H9 (cell line): ENCODE data around the gene AKR1D1. TPM values are rescaled to one million over a fixed set of nuclear protein-coding genes. Genes with fewer than 3 reads are reported as not detected.

ENCODE experiments used
- DNase-seq: peaks from one replicate; pipeline ENCODE4 v3.0.0-alpha.2; 2017
- H2AFZ ChIP-seq: one replicate; pipeline ENCODE4 v1.6.1; 2013; ENCODE audit warnings: mild to moderate bottlenecking, low read length, control low read depth, moderate library complexity
- H2AK5ac ChIP-seq: 2 replicates; pipeline ENCODE4 v1.6.1; 2013; ENCODE audit warnings: low read length, control low read depth, mixed read lengths; ENCODE audit not compliant: insufficient read length
- H2BK120ac ChIP-seq: one replicate; pipeline ENCODE4 v1.6.1; 2013; ENCODE audit warnings: low read depth, mild to moderate bottlenecking, low read length, control low read depth, inconsistent platforms; ENCODE audit not compliant: poor library complexity, severe bottlenecking
- H2BK12ac ChIP-seq: 2 replicates; pipeline ENCODE4 v1.6.1; 2013; ENCODE audit warnings: low read length, control low read depth, mixed read lengths, low read depth; ENCODE audit not compliant: insufficient read length
- H2BK15ac ChIP-seq: 2 replicates; pipeline ENCODE4 v1.6.1; 2013; ENCODE audit warnings: low read depth, low read length, control low read depth
- H2BK20ac ChIP-seq: one replicate; pipeline ENCODE4 v1.6.1; 2013; ENCODE audit warnings: low read depth, mild to moderate bottlenecking, low read length, control low read depth, inconsistent platforms; ENCODE audit not compliant: poor library complexity, severe bottlenecking
- H2BK5ac ChIP-seq: 2 replicates; pipeline ENCODE4 v1.6.1; 2013; ENCODE audit warnings: low read length, control low read depth, mixed read lengths; ENCODE audit not compliant: insufficient read length
- H3K14ac ChIP-seq: 2 replicates; pipeline ENCODE4 v1.6.1; 2013; ENCODE audit warnings: low read length, control low read depth; ENCODE audit not compliant: insufficient read depth
- H3K18ac ChIP-seq: 2 replicates; pipeline ENCODE4 v1.6.1; 2013; ENCODE audit warnings: low read depth, mild to moderate bottlenecking, mixed read lengths, low read length, control low read depth; ENCODE audit not compliant: insufficient read length
- H3K23ac ChIP-seq: 2 replicates; pipeline ENCODE4 v1.6.1; 2013; ENCODE audit warnings: low read length, control low read depth, mixed read lengths, low read depth; ENCODE audit not compliant: insufficient read length
- H3K23me2 ChIP-seq: 2 replicates; pipeline ENCODE4 v1.6.1; 2013; ENCODE audit warnings: low read depth, mild to moderate bottlenecking, mixed read lengths, low read length, control low read depth; ENCODE audit not compliant: insufficient read length, poor library complexity, severe bottlenecking
- H3K27ac ChIP-seq: 2 replicates; pipeline ENCODE4 v1.5.1; 2013; ENCODE audit warnings: low read length, control low read depth, mixed read lengths, low read depth; ENCODE audit not compliant: insufficient read length
- H3K27me3 ChIP-seq: 2 replicates; pipeline ENCODE4 v1.6.1; 2013; ENCODE audit warnings: low read length, control low read depth, inconsistent platforms; ENCODE audit not compliant: insufficient read depth
- H3K4ac ChIP-seq: 2 replicates; pipeline ENCODE4 v1.6.1; 2013; ENCODE audit warnings: low read depth, mild to moderate bottlenecking, control low read depth, inconsistent platforms, low read length, moderate library complexity
- H3K4me1 ChIP-seq: 2 replicates; pipeline ENCODE4 v1.6.1; 2013; ENCODE audit warnings: low read length, control low read depth, inconsistent platforms; ENCODE audit not compliant: insufficient read depth
- H3K4me2 ChIP-seq: 2 replicates; pipeline ENCODE4 v1.6.1; 2013; ENCODE audit warnings: low read length, control low read depth, mixed read lengths; ENCODE audit not compliant: insufficient read length, insufficient read depth
- H3K56ac ChIP-seq: 2 replicates; pipeline ENCODE4 v1.6.1; 2013; ENCODE audit warnings: low read depth, mild to moderate bottlenecking, mixed read lengths, low read length, control low read depth; ENCODE audit not compliant: insufficient read length
- H3K79me1 ChIP-seq: 2 replicates; pipeline ENCODE4 v1.6.1; 2013; ENCODE audit warnings: low read depth, mild to moderate bottlenecking, moderate library complexity, low read length, control low read depth, inconsistent platforms; ENCODE audit not compliant: insufficient read depth, poor library complexity, severe bottlenecking
- H3K79me2 ChIP-seq: 2 replicates; pipeline ENCODE4 v1.6.1; 2013; ENCODE audit warnings: low read length, control low read depth, inconsistent platforms; ENCODE audit not compliant: insufficient read depth
- H3K9ac ChIP-seq: 2 replicates; pipeline ENCODE4 v1.6.1; 2013; ENCODE audit warnings: low read length, control low read depth, mixed read lengths; ENCODE audit not compliant: insufficient read length; ENCODE audit errors: extremely low read depth
- H3K9me3 ChIP-seq: one replicate; pipeline ENCODE4 v1.6.1; 2013; ENCODE audit warnings: low read depth, low read length, inconsistent platforms; ENCODE audit not compliant: control insufficient read depth
- H3T11ph ChIP-seq: one replicate; pipeline ENCODE4 v1.6.1; 2013; ENCODE audit warnings: mild to moderate bottlenecking, low read length, control low read depth, inconsistent platforms
- H4K20me1 ChIP-seq: one replicate; pipeline ENCODE4 v1.6.1; 2013; ENCODE audit not compliant: control insufficient read depth, insufficient read length, insufficient read depth
- H4K5ac ChIP-seq: 2 replicates; pipeline ENCODE4 v1.6.1; 2013; ENCODE audit warnings: low read depth, mild to moderate bottlenecking, mixed read lengths, low read length, control low read depth; ENCODE audit not compliant: insufficient read length
- H4K8ac ChIP-seq: replicated peaks from 2 replicates; pipeline ENCODE4 v1.6.1; 2013; ENCODE audit warnings: low read length, control low read depth, mixed read lengths, low read depth; ENCODE audit not compliant: insufficient read length
- H4K91ac ChIP-seq: 2 replicates; pipeline ENCODE4 v1.6.1; 2013; ENCODE audit warnings: low read depth, mild to moderate bottlenecking, moderate library complexity, mixed read lengths, low read length, control low read depth; ENCODE audit not compliant: insufficient read length
- H3K27ac Mint-ChIP-seq, 3 experiments: 2 replicates in 2 of 3; 3 replicates in 1 of 3; pipeline ENCODE4 v1.8.0; 2020 to 2021; ENCODE audit warnings: mixed read lengths in 3 of 3, mild to moderate bottlenecking in 1 of 3, moderate library complexity in 1 of 3
- H3K27me3 Mint-ChIP-seq: 2 replicates; pipeline ENCODE4 v1.8.0; 2021; ENCODE audit warnings: low read depth, mild to moderate bottlenecking, moderate library complexity, mixed read lengths
- H3K36me3 Mint-ChIP-seq, 3 experiments: 2 replicates in 2 of 3; 3 replicates in 1 of 3; pipeline ENCODE4 v1.8.0; 2020 to 2021; ENCODE audit warnings: low read depth in 3 of 3, mixed read lengths in 3 of 3; ENCODE audit not compliant: insufficient read depth in 1 of 3
- H3K4me1 Mint-ChIP-seq, 2 experiments: 2 replicates each; pipeline ENCODE4 v1.8.0; 2020; ENCODE audit warnings: mixed read lengths in 2 of 2
- H3K4me3 Mint-ChIP-seq, 2 experiments: 2 replicates in 1 of 2; 3 replicates in 1 of 2; pipeline ENCODE4 v1.8.0; 2020 to 2021; ENCODE audit warnings: mild to moderate bottlenecking in 2 of 2, mixed read lengths in 2 of 2, moderate library complexity in 1 of 2
- H3K9me3 Mint-ChIP-seq, 2 experiments: 2 replicates in 1 of 2; 3 replicates in 1 of 2; pipeline ENCODE4 v1.8.0; 2020; ENCODE audit warnings: mild to moderate bottlenecking in 2 of 2, mixed read lengths in 2 of 2, moderate library complexity in 1 of 2
- WGBS: extraction: QIAGEN DNeasy Blood & Tissue Kit; methylation state at CpG from one replicate; pipeline ENCODE4 v1.1.7; 2013; ENCODE audit warnings: missing lambda C conversion rate, low lambda C conversion rate, mixed read lengths; ENCODE audit not compliant: insufficient read length; ENCODE audit errors: extremely low coverage; 5-methylcytosine and 5-hydroxymethylcytosine counted together
- total RNA-seq: library from RNA; stranded (reverse); gene quantifications from 2 replicates; pipeline ENCODE4 v1.2.1, GENCODE V29; 2021
- TF ChIP-seq, protein P1 (sequence below): fragments of 200-600 bp; sonication (generic); conservative IDR thresholded peaks from 3 replicates; pipeline ENCODE4 v1.8.0; 2021; ENCODE audit warnings: antibody characterized with exemption, mild to moderate bottlenecking

The AKR1D1 gene
- total RNA-seq, 1 experiment from 2014 or later: 0.31 TPM

DNA sequence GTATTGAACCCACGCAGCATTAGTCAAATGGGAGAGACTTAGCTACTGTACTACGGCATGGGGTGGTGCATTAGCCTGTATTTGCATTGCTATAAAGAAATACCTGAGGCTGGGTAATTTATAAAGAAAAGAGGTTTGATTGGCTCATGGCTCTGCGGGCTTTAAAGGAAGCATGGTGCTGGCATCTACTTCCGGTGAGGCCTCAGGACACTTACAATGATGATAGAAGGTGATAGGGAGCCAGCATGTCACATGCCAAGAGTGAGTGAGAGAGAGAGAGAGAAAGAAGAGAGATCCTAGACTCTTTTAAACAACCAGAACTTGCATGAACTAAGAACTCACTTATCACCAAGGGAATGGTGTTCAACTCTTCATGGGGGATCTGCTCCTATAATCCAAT, 47.1 kb upstream of the AKR1D1 start:
- peaks cover 14 to 38% of the 10 kb centered on the region in 2 experiments for H3K9me3 Mint-ChIP-seq
- Histone ChIP-seq H3K23me2 (no peaks in the 10 kb centered on the region), H2BK12ac (no peak overlapping the region), H3K4me2 (no peak overlapping the region), H3K79me1 (no peaks in the 10 kb centered on the region), H3K23ac (no peak overlapping the region), H3K56ac (no peak overlapping the region), H3K18ac (no peak overlapping the region), H3K27me3 (no peaks in the 10 kb centered on the region), H3K4ac (no peak overlapping the region), H2BK5ac (no peak overlapping the region), H4K20me1 (no peaks in the 10 kb centered on the region), H3K9ac (no peak overlapping the region), H4K8ac (no peak overlapping the region), H2BK20ac (no peak overlapping the region), H2BK15ac (no peak overlapping the region), H2BK120ac (no peak overlapping the region), H3K27ac (no peak overlapping the region), H3K79me2 (no peaks in the 10 kb centered on the region), H4K91ac (no peak overlapping the region), H2AK5ac (no peak overlapping the region), H3T11ph (no peak overlapping the region), H3K4me1 (peaks cover 2% of the 10 kb centered on the region; the same call in 1 of the 2 replicates), H4K5ac (no peak overlapping the region), H3K14ac (no peak overlapping the region), H2AFZ (no peak overlapping the region), H3K9me3 (peaks cover 6% of the 10 kb centered on the region)
- WGBS: no CpG with 5 or more reads among the region's 4 CpGs
- H3K4me3 Mint-ChIP-seq: no peak overlapping the region
- TF ChIP-seq, protein P1, sequence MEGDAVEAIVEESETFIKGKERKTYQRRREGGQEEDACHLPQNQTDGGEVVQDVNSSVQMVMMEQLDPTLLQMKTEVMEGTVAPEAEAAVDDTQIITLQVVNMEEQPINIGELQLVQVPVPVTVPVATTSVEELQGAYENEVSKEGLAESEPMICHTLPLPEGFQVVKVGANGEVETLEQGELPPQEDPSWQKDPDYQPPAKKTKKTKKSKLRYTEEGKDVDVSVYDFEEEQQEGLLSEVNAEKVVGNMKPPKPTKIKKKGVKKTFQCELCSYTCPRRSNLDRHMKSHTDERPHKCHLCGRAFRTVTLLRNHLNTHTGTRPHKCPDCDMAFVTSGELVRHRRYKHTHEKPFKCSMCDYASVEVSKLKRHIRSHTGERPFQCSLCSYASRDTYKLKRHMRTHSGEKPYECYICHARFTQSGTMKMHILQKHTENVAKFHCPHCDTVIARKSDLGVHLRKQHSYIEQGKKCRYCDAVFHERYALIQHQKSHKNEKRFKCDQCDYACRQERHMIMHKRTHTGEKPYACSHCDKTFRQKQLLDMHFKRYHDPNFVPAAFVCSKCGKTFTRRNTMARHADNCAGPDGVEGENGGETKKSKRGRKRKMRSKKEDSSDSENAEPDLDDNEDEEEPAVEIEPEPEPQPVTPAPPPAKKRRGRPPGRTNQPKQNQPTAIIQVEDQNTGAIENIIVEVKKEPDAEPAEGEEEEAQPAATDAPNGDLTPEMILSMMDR: no peak
- H3K27ac Mint-ChIP-seq: 0 out of 7 replicates have a peak overlapping the region, but pooled peaks of 2 of the 3 experiments have one; percentile 3 to 31
- H3K4me1 Mint-ChIP-seq: peaks cover 50 to 52% of the 10 kb centered on the region in 2 experiments
- no peak for DNase-seq
- no peaks in the 10 kb centered on the region for H3K27me3 Mint-ChIP-seq
- peaks cover 16 to 26% (median 21%) of the 10 kb centered on the region in 3 experiments for H3K36me3 Mint-ChIP-seq
